Vagina (tissue), 2 donors: ENCODE results near the gene ANKS1A. TPM values are rescaled to one million over a fixed set of nuclear protein-coding genes. Genes with fewer than 3 reads are reported as not detected.

Experiments used
- DNase-seq, 2 donors: peaks; one replicate each; pipeline ENCODE4 v3.0.0-alpha.2; 2017; ENCODE audit errors: extremely low spot score in 2 of 2
- H3K27ac ChIP-seq: fragments of 200-600 bp; sonication (generic); one replicate; pipeline ENCODE4 v1.5.1; 2019
- H3K27me3 ChIP-seq: fragments of 200-600 bp; sonication (generic); one replicate; pipeline ENCODE4 v1.5.1; 2019
- H3K36me3 ChIP-seq, 2 donors: fragments of 200-600 bp; sonication (generic); one replicate each; pipeline ENCODE4 v1.5.1; 2017 to 2019
- H3K4me1 ChIP-seq: fragments of 200-600 bp; sonication (generic); one replicate; pipeline ENCODE4 v1.5.1; 2019
- H3K4me3 ChIP-seq, 2 donors: fragments of 200-600 bp; sonication (generic); 1 replicate in 1 of 2; 2 replicates in 1 of 2; pipeline ENCODE4 v1.5.1; 2016 to 2019
- H3K9me3 ChIP-seq: fragments of 200-600 bp; sonication (generic); one replicate; pipeline ENCODE4 v1.5.1; 2019
- CTCF ChIP-seq, 3 experiments: fragments of 450-650 bp in 2 of 3; fragments of 200-600 bp in 1 of 3; sonication (generic) in 1 of 3; IDR thresholded peaks; one replicate each; pipeline ENCODE4 v1.5.1; 2017 to 2019; ENCODE audit warnings: antibody characterized with exemption in 3 of 3, mild to moderate bottlenecking in 2 of 3, moderate library complexity in 2 of 3
- POLR2A ChIP-seq, 2 donors: fragments of 450-650 bp; IDR thresholded peaks; one replicate each; pipeline ENCODE4 v1.6.1; 2017; ENCODE audit warnings: antibody characterized with exemption in 2 of 2, mild to moderate bottlenecking in 2 of 2, moderate library complexity in 2 of 2
- POLR2AphosphoS5 ChIP-seq, 2 donors: sonication (generic); formaldehyde crosslinking; IDR thresholded peaks; one replicate each; pipeline ENCODE4 v1.9.0; 2017; ENCODE audit warnings: antibody characterized with exemption in 2 of 2, mild to moderate bottlenecking in 2 of 2, low read depth in 1 of 2; ENCODE audit not compliant: insufficient read depth in 1 of 2
- intact Hi-C: fragments of 100-400 bp; cut with DNase I; formaldehyde crosslinking; loops from one replicate; pipeline ENCODE4 v1.15.1; 2023
- total RNA-seq: library from RNA; depleted of rRNA; stranded (reverse); fragments of >200 nt; gene quantifications from one replicate; pipeline ENCODE4 v1.2.3, GENCODE V29; 2016

ANKS1A gene
- total RNA-seq, 1 donor from 2014 or later = 24.3 TPM

DNA sequence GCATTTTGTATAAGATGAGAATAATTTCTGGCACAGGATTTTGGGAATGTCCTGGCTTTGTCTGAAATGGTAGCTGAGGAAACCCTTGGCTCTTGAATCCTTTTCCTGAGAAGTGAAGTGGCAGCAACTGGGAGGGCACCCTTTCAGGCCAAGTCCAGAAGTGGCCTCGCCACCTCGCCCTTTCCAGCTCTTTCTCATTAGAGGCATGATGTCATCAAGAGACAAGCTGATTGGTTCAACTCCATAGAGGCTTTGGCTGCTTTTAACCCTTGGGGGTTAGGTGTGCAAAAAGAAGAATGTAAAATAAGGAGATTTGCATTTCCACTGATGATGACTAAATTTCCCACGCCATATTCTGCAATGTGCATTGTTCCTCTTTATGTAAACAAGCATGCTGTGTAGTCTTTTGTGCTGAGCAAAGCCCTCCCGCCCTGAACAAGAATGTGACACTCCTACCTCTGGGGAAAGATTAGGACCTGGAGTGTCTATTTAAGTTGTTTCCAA lies 135.5 kb downstream of the ANKS1A start:
- peak overlapping the region; percentile 40 for H3K27ac ChIP-seq
- no peaks in the 10 kb centered on the region for H3K9me3 ChIP-seq
- H3K36me3 ChIP-seq = no peaks in the 10 kb centered on the region
- intact Hi-C loops = no loop called here
- no peaks in the 10 kb centered on the region for H3K27me3 ChIP-seq
- DNase-seq = no peak
- peaks cover 75% of the 10 kb centered on the region for H3K4me1 ChIP-seq
- no peak overlapping the region for H3K4me3 ChIP-seq
- TF ChIP-seq POLR2A (IDR thresholded peaks at IDR 0.05) (no peak), POLR2AphosphoS5 (IDR thresholded peaks at IDR 0.05; ENCODE audit: insufficient read depth in 1 of 2, low read depth in 1 of 2) (peak in 1 of 2 donors; percentile 61)

- Histone ChIP-seq H3K4me1 (peaks cover 67% of the 10 kb centered on the region), H3K9me3 (no peaks in the 10 kb centered on the region), H3K27me3 (no peaks in the 10 kb centered on the region), H3K27ac (peak overlapping the region; percentile 40), H3K36me3 (no peaks in the 10 kb centered on the region), H3K4me3 (no peak overlapping the region)
- DNase-seq = peak in 1 of 2 donors; percentile 58
- TF ChIP-seq CTCF (IDR thresholded peaks at IDR 0.05) (no peak), POLR2A (IDR thresholded peaks at IDR 0.05) (no peak), POLR2AphosphoS5 (IDR thresholded peaks at IDR 0.05; ENCODE audit: insufficient read depth in 1 of 2, low read depth in 1 of 2) (no peak)
- intact Hi-C loops = no loop called here
These were observed 136.5 kb downstream of the ANKS1A start for GRCh38 chr6:35025232-35026188.

DNA sequence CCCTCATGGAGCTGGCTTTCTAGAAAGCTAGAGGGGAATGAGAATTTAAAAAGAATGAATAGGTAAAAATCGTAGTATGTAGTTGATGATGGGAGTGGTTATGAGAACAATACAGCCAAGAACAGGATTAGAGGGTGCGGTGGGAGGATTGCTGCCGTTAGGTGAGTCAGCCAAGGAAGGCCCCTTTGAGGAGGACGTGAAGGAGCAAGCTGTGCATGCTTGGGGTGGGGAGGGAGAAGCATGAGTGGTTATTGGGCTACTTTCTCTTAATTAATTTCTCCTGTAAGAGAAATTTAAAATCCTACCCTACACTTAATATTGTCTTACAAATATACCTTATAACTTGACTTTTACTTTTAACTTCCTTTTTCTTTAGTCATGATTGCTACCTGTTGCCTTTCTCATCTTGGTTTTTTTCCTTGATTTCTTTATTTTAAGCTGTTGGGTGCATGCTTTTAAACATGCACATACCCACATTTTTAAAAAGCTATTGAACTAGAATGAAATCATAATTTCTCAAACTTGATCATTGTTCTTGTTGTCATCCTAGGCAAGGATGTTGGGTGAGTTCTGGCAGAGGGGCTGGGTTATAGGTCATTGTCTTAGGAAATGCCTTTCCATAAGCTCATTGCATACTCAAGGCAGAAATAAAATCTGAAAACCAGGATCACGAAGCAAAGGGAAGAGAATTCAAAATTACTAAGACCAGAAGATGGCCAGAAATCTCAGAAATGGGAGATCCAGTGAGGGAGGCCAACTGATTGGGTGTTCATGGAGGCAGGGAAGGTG lies 137.6 kb downstream of the ANKS1A start:
- Histone ChIP-seq H3K27me3 (no peaks in the 10 kb centered on the region), H3K9me3 (no peaks in the 10 kb centered on the region), H3K27ac (no peak overlapping the region), H3K4me3 (no peak overlapping the region), H3K4me1 (peaks cover 56% of the 10 kb centered on the region), H3K36me3 (no peaks in the 10 kb centered on the region)
- intact Hi-C loops = no loop called here
- TF ChIP-seq POLR2AphosphoS5 (IDR thresholded peaks at IDR 0.05; ENCODE audit: insufficient read depth in 1 of 2, low read depth in 1 of 2) (peak in 1 of 2 donors; percentile 69), CTCF (IDR thresholded peaks at IDR 0.05) (no peak), POLR2A (IDR thresholded peaks at IDR 0.05) (no peak)
- DNase-seq = no peak

DNA sequence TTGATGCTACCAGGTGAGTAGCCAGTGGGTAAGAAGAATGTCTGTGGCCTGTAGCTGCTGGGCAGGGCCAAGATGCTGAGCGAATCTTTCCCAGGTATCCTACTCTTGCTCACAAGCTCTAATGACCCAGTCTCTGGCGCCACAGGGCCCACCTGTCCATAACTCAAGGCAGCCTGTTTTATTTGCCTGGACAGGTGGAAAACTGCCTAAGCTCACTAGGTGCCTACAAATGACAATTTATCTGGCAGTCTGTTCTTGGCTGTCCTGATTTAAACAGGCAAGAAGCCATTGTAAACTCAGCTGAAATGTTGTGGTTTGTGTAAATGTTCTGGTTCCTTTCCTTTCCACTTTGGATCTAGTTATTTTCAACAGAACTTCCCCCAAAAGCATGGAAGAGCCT lies 138.8 kb downstream of the ANKS1A start:
- peaks cover 50% of the 10 kb centered on the region for H3K4me1 ChIP-seq
- H3K27me3 ChIP-seq = no peaks in the 10 kb centered on the region
- no peak for DNase-seq
- no peaks in the 10 kb centered on the region for H3K9me3 ChIP-seq
- TF ChIP-seq POLR2AphosphoS5 (IDR thresholded peaks at IDR 0.05; ENCODE audit: insufficient read depth in 1 of 2, low read depth in 1 of 2) = no peak
- TF ChIP-seq POLR2A (IDR thresholded peaks at IDR 0.05) = no peak
- TF ChIP-seq CTCF (IDR thresholded peaks at IDR 0.05) = no peak
- H3K36me3 ChIP-seq = no peaks in the 10 kb centered on the region
- H3K4me3 ChIP-seq = no peak overlapping the region
- H3K27ac ChIP-seq = peak overlapping the region; percentile 27
- intact Hi-C loops = no loop called here
